Measurements from ENCODE around the gene TMEM114.

DNA sequence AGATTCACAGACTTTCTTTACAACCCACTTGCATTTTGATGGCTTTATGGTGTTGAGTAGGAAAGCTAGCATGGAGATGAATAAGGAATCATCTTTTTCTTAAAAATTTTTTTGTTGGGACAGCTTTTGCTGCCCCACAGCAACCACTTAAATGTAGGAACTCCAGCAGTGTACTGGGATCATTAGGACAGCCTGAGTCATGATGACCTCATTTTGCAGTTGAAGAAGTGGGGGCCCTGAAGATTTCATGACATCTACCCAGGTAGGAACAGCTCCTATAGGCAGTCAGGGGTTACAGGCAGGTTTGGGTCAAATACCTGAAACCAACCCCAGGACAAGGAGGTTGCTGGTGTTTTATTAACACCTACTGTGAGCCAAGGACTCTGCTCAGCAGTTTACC lies 33.3 kb upstream of the TMEM114 start:
- TF ChIP-seq POLR2AphosphoS5 (IDR thresholded peaks at IDR 0.05; ENCODE audit: low read depth, low read length): no peak
- TF ChIP-seq, protein P1, sequence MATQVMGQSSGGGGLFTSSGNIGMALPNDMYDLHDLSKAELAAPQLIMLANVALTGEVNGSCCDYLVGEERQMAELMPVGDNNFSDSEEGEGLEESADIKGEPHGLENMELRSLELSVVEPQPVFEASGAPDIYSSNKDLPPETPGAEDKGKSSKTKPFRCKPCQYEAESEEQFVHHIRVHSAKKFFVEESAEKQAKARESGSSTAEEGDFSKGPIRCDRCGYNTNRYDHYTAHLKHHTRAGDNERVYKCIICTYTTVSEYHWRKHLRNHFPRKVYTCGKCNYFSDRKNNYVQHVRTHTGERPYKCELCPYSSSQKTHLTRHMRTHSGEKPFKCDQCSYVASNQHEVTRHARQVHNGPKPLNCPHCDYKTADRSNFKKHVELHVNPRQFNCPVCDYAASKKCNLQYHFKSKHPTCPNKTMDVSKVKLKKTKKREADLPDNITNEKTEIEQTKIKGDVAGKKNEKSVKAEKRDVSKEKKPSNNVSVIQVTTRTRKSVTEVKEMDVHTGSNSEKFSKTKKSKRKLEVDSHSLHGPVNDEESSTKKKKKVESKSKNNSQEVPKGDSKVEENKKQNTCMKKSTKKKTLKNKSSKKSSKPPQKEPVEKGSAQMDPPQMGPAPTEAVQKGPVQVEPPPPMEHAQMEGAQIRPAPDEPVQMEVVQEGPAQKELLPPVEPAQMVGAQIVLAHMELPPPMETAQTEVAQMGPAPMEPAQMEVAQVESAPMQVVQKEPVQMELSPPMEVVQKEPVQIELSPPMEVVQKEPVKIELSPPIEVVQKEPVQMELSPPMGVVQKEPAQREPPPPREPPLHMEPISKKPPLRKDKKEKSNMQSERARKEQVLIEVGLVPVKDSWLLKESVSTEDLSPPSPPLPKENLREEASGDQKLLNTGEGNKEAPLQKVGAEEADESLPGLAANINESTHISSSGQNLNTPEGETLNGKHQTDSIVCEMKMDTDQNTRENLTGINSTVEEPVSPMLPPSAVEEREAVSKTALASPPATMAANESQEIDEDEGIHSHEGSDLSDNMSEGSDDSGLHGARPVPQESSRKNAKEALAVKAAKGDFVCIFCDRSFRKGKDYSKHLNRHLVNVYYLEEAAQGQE (IDR thresholded peaks at IDR 0.05; ENCODE audit: insufficient read depth in 1 of 2, low read depth in 2 of 2, low read length in 1 of 2): no peak
